HG03103 (cell line): Measurements from ENCODE around the gene SLIT3.
"Not testable (repeated sequence)": the region's sequence is repeated elsewhere in the genome, so short reads cannot be mapped to it uniquely, and the experiment has no call there.

Source experiments
- ATAC-seq: cut with Tn5 transposase; IDR thresholded peaks from one replicate; pipeline ENCODE4 v1.9.1; 2021; ENCODE audit warnings: low read depth; ENCODE audit not compliant: unreplicated experiment

SLIT3 gene

GRCh38 chr5:169151051-169151805 lies 149.7 kb downstream of the SLIT3 start:
- no peak for ATAC-seq

GRCh38 chr5:169150108-169150507 lies 150.8 kb downstream of the SLIT3 start:
- no peak for ATAC-seq

- ATAC-seq, result no peak
These were observed 151.6 kb downstream of the SLIT3 start for GRCh38 chr5:169149317-169149716.

GRCh38 chr5:169148138-169148740 lies 152.7 kb downstream of the SLIT3 start:
- ATAC-seq, result no peak

GRCh38 chr5:169147534-169147933 lies 153.4 kb downstream of the SLIT3 start:
- ATAC-seq, result no peak

- ATAC-seq, result no peak
These were observed 154.8 kb downstream of the SLIT3 start for GRCh38 chr5:169146158-169146557.

GRCh38 chr5:169142264-169142970 lies 158.5 kb downstream of the SLIT3 start:
- ATAC-seq, result no peak

GRCh38 chr5:169140215-169140614 lies 160.7 kb downstream of the SLIT3 start:
- not testable (repeated sequence) for ATAC-seq

GRCh38 chr5:169139480-169140050 lies 161.4 kb downstream of the SLIT3 start:
- no peak for ATAC-seq

GRCh38 chr5:169133531-169133930 lies 167.4 kb downstream of the SLIT3 start:
- ATAC-seq, result no peak

- no peak for ATAC-seq
These were observed 168.7 kb downstream of the SLIT3 start for GRCh38 chr5:169132302-169132660.

- ATAC-seq, result no peak
These were observed 169.2 kb downstream of the SLIT3 start for GRCh38 chr5:169131616-169132301.

- ATAC-seq, result no peak
These were observed 172.3 kb downstream of the SLIT3 start for GRCh38 chr5:169128679-169129078.

- ATAC-seq, result no peak
These were observed 173.5 kb downstream of the SLIT3 start for GRCh38 chr5:169127431-169127830.

- ATAC-seq, result no peak
These were observed 174.4 kb downstream of the SLIT3 start for GRCh38 chr5:169126481-169127021.

GRCh38 chr5:169125571-169125970 lies 175.4 kb downstream of the SLIT3 start:
- ATAC-seq, result no peak

- ATAC-seq, result no peak
These were observed 178.0 kb downstream of the SLIT3 start for GRCh38 chr5:169122951-169123350.

- ATAC-seq, result no peak
These were observed 179.1 kb downstream of the SLIT3 start for GRCh38 chr5:169121630-169122420.

GRCh38 chr5:169119288-169120048 lies 181.5 kb downstream of the SLIT3 start:
- no peak for ATAC-seq
